ENCODE results near the gene SPECC1. TPM values are rescaled to one million over a fixed set of nuclear protein-coding genes. Genes with fewer than 3 reads are reported as not detected.
"Not testable (repeated sequence)": the region's sequence is repeated elsewhere in the genome, so short reads cannot be mapped to it uniquely, and the experiment has no call there.

SPECC1 gene
- polyA plus RNA-seq, 3 donors: 36.0 to 58.4 (median 50.5) TPM

- Histone ChIP-seq H3K79me2 (ENCODE audit: insufficient read depth, low read length) (peaks cover 90% of the 10 kb centered on the region), H3K27me3 (ENCODE audit: control insufficient read depth in 2 of 2, insufficient read depth in 2 of 2, low read length in 2 of 2) (no peaks in the 10 kb centered on the region), H3K9ac (ENCODE audit: insufficient read depth, low read length, poor library complexity, severe bottlenecking) (no peak overlapping the region), H3K4me1 (ENCODE audit: control insufficient read depth in 1 of 2, insufficient read depth in 2 of 2, low read length in 2 of 2) (peaks cover 5 to 8% of the 10 kb centered on the region in 2 donors), H3K36me3 (replicated peaks in 1 of 2; ENCODE audit: control insufficient read depth in 1 of 2, insufficient read depth in 2 of 2, low read length in 2 of 2) (peaks cover 36 to 73% of the 10 kb centered on the region in 2 donors), H2AFZ (ENCODE audit: insufficient read depth, low read depth, low read length, poor library complexity, severe bottlenecking) (no peak overlapping the region), H3K4me2 (replicated peaks; ENCODE audit: extremely low read depth, low read length, poor library complexity, severe bottlenecking) (no peak overlapping the region), H3K27ac (ENCODE audit: low read depth in 1 of 2, low read length in 2 of 2) (no peak overlapping the region), H3K9me3 (replicated peaks in 1 of 2; ENCODE audit: control insufficient read depth in 1 of 2, insufficient read depth in 1 of 2, low read length in 2 of 2) (no peaks in the 10 kb centered on the region), H3K4me3 (replicated peaks in 1 of 3; ENCODE audit: low read depth in 2 of 3, low read length in 3 of 3) (no peak overlapping the region), H4K20me1 (ENCODE audit: insufficient read depth, low read length) (peaks cover 98% of the 10 kb centered on the region)
- peaks cover 49 to 60% of the 10 kb centered on the region in 2 donors for H3K36me3 Mint-ChIP-seq
- intact Hi-C loops (cut with micrococcal nuclease): no loop called here
- no peak overlapping the region for H3K4me3 Mint-ChIP-seq
- H3K4me1 Mint-ChIP-seq: peaks cover 8% of the 10 kb centered on the region
- H3K27ac Mint-ChIP-seq: peak overlapping the region in 3 of 7 donors; percentile 18 to 23 (median 21)
- 82% methylated on average over 6 of the region's 6 CpGs for WGBS (ENCODE audit: insufficient coverage)
- no peaks in the 10 kb centered on the region for H3K27me3 Mint-ChIP-seq (ENCODE audit: low read depth in 3 of 3)
- DNase-seq: no peak
- no peaks in the 10 kb centered on the region for H3K9me3 Mint-ChIP-seq
- TF ChIP-seq CTCF (IDR thresholded peaks at IDR 0.05): no peak
These were observed 88.2 kb downstream of the SPECC1 start for GRCh38 chr17:20097330-20097729.

DNA sequence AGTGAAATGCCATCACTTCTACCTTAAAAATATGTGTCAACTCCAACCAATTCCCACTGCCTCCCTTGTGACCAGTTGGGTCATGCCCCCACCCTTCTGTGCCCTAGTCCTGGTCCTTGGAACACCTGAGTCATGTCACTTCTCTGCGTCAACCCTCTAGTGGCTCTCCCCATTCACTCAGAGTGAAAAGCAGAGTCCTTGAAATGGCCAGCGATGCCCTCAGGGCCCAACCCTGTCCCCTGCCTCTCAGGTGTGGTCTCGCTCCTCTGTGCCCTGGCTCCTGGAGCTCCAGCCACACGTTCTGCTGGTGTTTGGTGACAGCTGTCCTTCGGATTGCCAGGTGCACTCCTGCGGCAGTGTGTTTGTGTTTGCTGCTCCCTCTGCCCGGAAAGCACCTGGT lies 89.2 kb downstream of the SPECC1 start:
- Mint-ChIP-seq H3K27ac (peak overlapping the region in 3 of 7 donors; percentile 10 to 43 (median 37)), H3K4me3 (no peak overlapping the region), H3K4me1 (peaks cover 7% of the 10 kb centered on the region), H3K9me3 (no peaks in the 10 kb centered on the region), H3K36me3 (peaks cover 57 to 63% of the 10 kb centered on the region in 2 donors), H3K27me3 (ENCODE audit: low read depth in 3 of 3) (peaks cover 0 to 1% (median 0%) of the 10 kb centered on the region in 3 donors)
- H2AFZ ChIP-seq (ENCODE audit: insufficient read depth, low read depth, low read length, poor library complexity, severe bottlenecking): no peak overlapping the region
- H3K36me3 ChIP-seq (replicated peaks in 1 of 2; ENCODE audit: control insufficient read depth in 1 of 2, insufficient read depth in 2 of 2, low read length in 2 of 2): peaks cover 40 to 73% of the 10 kb centered on the region in 2 donors
- 84% methylated on average over 7 of the region's 7 CpGs for WGBS (ENCODE audit: insufficient coverage)
- H3K9me3 ChIP-seq (replicated peaks in 1 of 2; ENCODE audit: control insufficient read depth in 1 of 2, insufficient read depth in 1 of 2, low read length in 2 of 2): no peaks in the 10 kb centered on the region
- H3K4me3 ChIP-seq (replicated peaks in 1 of 3; ENCODE audit: low read depth in 2 of 3, low read length in 3 of 3): no peak overlapping the region
- H4K20me1 ChIP-seq (ENCODE audit: insufficient read depth, low read length): peaks cover 98% of the 10 kb centered on the region
- DNase-seq: no peak
- H3K9ac ChIP-seq (ENCODE audit: insufficient read depth, low read length, poor library complexity, severe bottlenecking): no peak overlapping the region
- peaks cover 90% of the 10 kb centered on the region for H3K79me2 ChIP-seq (ENCODE audit: insufficient read depth, low read length)
- intact Hi-C loops (cut with micrococcal nuclease): no loop called here
- H3K27ac ChIP-seq (ENCODE audit: low read depth in 1 of 2, low read length in 2 of 2): no peak overlapping the region
- peaks cover 5 to 8% of the 10 kb centered on the region in 2 donors for H3K4me1 ChIP-seq (ENCODE audit: control insufficient read depth in 1 of 2, insufficient read depth in 2 of 2, low read length in 2 of 2)
- TF ChIP-seq CTCF (IDR thresholded peaks at IDR 0.05): no peak
- no peaks in the 10 kb centered on the region for H3K27me3 ChIP-seq (ENCODE audit: control insufficient read depth in 2 of 2, insufficient read depth in 2 of 2, low read length in 2 of 2)
- no peak overlapping the region for H3K4me2 ChIP-seq (replicated peaks; ENCODE audit: extremely low read depth, low read length, poor library complexity, severe bottlenecking)

DNA sequence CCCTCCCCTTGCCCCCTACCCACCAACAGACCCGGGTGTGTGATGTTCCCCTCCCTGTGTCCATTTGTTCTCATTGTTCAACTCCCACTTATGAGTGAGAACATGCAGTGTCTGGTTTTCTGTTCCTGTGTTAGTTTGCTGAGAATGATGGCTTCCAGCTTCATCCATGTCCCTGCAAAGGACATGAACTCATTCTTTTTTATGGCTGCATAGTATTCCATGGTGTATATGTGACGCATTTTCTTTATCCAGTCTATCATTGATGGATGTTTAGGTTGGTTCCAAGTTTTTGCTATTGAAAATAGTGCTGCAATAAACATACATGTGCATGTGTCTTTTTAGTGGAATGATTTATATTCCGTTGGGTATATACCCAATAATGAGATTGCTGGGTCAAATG lies 91.6 kb downstream of the SPECC1 start:
- H3K4me1 ChIP-seq (ENCODE audit: control insufficient read depth in 1 of 2, insufficient read depth in 2 of 2, low read length in 2 of 2); H2AFZ ChIP-seq (ENCODE audit: insufficient read depth, low read depth, low read length, poor library complexity, severe bottlenecking); intact Hi-C loops (cut with micrococcal nuclease); DNase-seq; H3K9me3 Mint-ChIP-seq; H3K9me3 ChIP-seq (replicated peaks in 1 of 2; ENCODE audit: control insufficient read depth in 1 of 2, insufficient read depth in 1 of 2, low read length in 2 of 2); H3K4me3 ChIP-seq (replicated peaks in 1 of 3; ENCODE audit: low read depth in 2 of 3, low read length in 3 of 3); H3K9ac ChIP-seq (ENCODE audit: insufficient read depth, low read length, poor library complexity, severe bottlenecking); H3K27me3 Mint-ChIP-seq (ENCODE audit: low read depth in 3 of 3); H3K4me3 Mint-ChIP-seq; H3K4me2 ChIP-seq (replicated peaks; ENCODE audit: extremely low read depth, low read length, poor library complexity, severe bottlenecking); H3K27ac ChIP-seq (ENCODE audit: low read depth in 1 of 2, low read length in 2 of 2); H3K27ac Mint-ChIP-seq; H3K27me3 ChIP-seq (ENCODE audit: control insufficient read depth in 2 of 2, insufficient read depth in 2 of 2, low read length in 2 of 2): not testable (repeated sequence)
- H4K20me1 ChIP-seq (ENCODE audit: insufficient read depth, low read length): peaks cover 98% of the 10 kb centered on the region
- peaks cover 90% of the 10 kb centered on the region for H3K79me2 ChIP-seq (ENCODE audit: insufficient read depth, low read length)
- Mint-ChIP-seq H3K4me1 (peaks cover 14% of the 10 kb centered on the region), H3K36me3 (peaks cover 52 to 73% of the 10 kb centered on the region in 2 donors)
- WGBS (ENCODE audit: insufficient coverage): no CpG with 5 or more reads among the region's 3 CpGs
- peaks cover 48 to 69% of the 10 kb centered on the region in 2 donors for H3K36me3 ChIP-seq (replicated peaks in 1 of 2; ENCODE audit: control insufficient read depth in 1 of 2, insufficient read depth in 2 of 2, low read length in 2 of 2)
